ENCODE measurements around the gene SUFU.

SUFU gene

DNA sequence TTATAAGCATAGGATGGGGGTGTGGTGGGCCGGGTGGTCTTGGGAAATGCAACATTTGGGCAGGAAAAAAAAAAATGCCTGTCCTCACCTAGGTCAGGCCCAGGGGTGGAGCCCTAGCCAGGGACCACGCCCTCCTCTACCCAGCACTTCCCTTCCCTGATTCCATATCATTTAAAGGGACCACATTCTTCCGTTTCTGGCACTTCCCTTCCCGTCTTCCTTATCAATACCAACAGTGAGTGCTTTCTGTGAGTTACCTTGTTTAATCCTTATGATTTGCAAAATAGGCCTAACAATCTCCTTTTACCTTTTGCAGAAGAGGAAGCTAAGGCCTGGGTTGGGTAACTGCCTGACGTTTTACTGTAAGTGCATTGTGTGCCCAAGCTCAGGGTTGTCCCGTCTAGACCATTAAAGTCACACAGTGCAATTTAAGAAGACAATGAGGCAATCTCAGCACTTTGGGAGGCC, 35.8 kb upstream of the SUFU start:
- H3K79me1 ChIP-seq (replicated peaks; ENCODE audit: low read length, poor library complexity, severe bottlenecking), result no peaks in the 10 kb centered on the region
- no peak overlapping the region for H2BK120ac ChIP-seq (ENCODE audit: low read depth, low read length)
- H3K4me2 ChIP-seq (ENCODE audit: low read length, poor library complexity, severe bottlenecking), result no peak overlapping the region
- no peak overlapping the region for H3K18ac ChIP-seq (ENCODE audit: low read depth in 1 of 2, low read length in 2 of 2)
- no peak overlapping the region for H3K4ac ChIP-seq (ENCODE audit: low read depth in 1 of 2, low read length in 2 of 2)
- H3K27me3 ChIP-seq (ENCODE audit: control insufficient read depth in 1 of 2, insufficient read depth in 1 of 2, low read length in 2 of 2), result peaks cover 12 to 56% of the 10 kb centered on the region in 2 experiments
- H3K9me3 ChIP-seq (ENCODE audit: control insufficient read depth, low read length), result no peaks in the 10 kb centered on the region
- H4K91ac ChIP-seq (ENCODE audit: low read length), result no peak overlapping the region
- no peak overlapping the region for H3K27ac ChIP-seq (ENCODE audit: low read length, poor library complexity, severe bottlenecking)
- H2BK12ac ChIP-seq (ENCODE audit: low read length in 2 of 2), result no peak overlapping the region
- DNase-seq, result no peak
- H3K23ac ChIP-seq (ENCODE audit: low read length in 2 of 2), result no peak overlapping the region
- no peak overlapping the region for H3K14ac ChIP-seq (ENCODE audit: low read length in 2 of 2)
- no peaks in the 10 kb centered on the region for H3K36me3 ChIP-seq (ENCODE audit: control insufficient read depth in 1 of 2, insufficient read depth in 2 of 2, low read depth in 1 of 2, low read length in 2 of 2)
- no peak overlapping the region for H3K9ac ChIP-seq (ENCODE audit: low read length)
- no peak overlapping the region for H4K8ac ChIP-seq (ENCODE audit: low read length)
- no peak overlapping the region for H2BK15ac ChIP-seq (ENCODE audit: low read depth, poor library complexity, severe bottlenecking)
- H3K4me3 ChIP-seq (ENCODE audit: insufficient read depth in 1 of 2, low read depth in 1 of 2, low read length in 2 of 2), result no peak overlapping the region
- no peak overlapping the region for H2AK5ac ChIP-seq (ENCODE audit: low read length, severe bottlenecking)
- H3K4me1 ChIP-seq (ENCODE audit: control insufficient read depth, insufficient read depth, low read depth, low read length), result no peaks in the 10 kb centered on the region
- no peak overlapping the region for H2BK5ac ChIP-seq (ENCODE audit: low read depth, low read length, poor library complexity, severe bottlenecking)
- WGBS, result 76% methylated on average over 5 of the region's 6 CpGs
- no peak overlapping the region for H2AFZ ChIP-seq (ENCODE audit: low read depth, low read length)

DNA sequence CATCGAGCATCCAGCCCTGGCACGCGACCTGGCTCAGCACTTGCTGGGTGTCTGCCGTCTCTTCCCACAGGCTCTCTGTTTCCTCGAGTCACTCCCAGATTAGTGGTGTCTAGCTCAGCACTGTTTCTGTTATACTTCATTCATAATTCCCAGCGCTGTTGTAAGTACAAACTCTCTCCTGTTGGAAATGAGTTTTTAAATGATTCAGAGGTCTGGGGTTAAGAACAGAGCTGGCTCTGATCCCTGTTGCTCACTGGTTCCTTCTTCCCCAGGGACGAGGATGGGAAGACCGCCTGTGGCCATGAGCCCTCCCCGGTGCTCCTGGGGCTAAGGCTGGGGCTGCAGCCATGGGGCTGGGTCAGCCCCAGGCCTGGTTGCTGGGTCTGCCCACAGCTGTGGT, 35.1 kb upstream of the SUFU start:
- H2AFZ ChIP-seq (ENCODE audit: low read depth, low read length), result no peak overlapping the region
- 94% methylated on average over 9 of the region's 9 CpGs for WGBS

GRCh38 chr10:102470579-102471546, 32.9 kb upstream of the SUFU start:
- Histone ChIP-seq H3K4me3 (ENCODE audit: insufficient read depth in 1 of 2, low read depth in 1 of 2, low read length in 2 of 2) (no peak overlapping the region), H3K79me1 (replicated peaks; ENCODE audit: low read length, poor library complexity, severe bottlenecking) (no peaks in the 10 kb centered on the region), H2BK5ac (ENCODE audit: low read depth, low read length, poor library complexity, severe bottlenecking) (no peak overlapping the region), H3K14ac (ENCODE audit: low read length in 2 of 2) (no peak overlapping the region), H4K91ac (ENCODE audit: low read length) (no peak overlapping the region), H3K4me1 (ENCODE audit: control insufficient read depth, insufficient read depth, low read depth, low read length) (peaks cover 8% of the 10 kb centered on the region), H3K36me3 (ENCODE audit: control insufficient read depth in 1 of 2, insufficient read depth in 2 of 2, low read depth in 1 of 2, low read length in 2 of 2) (no peaks in the 10 kb centered on the region), H3K4ac (ENCODE audit: low read depth in 1 of 2, low read length in 2 of 2) (no peak overlapping the region), H3K9ac (ENCODE audit: low read length) (no peak overlapping the region), H4K8ac (ENCODE audit: low read length) (no peak overlapping the region), H2BK12ac (ENCODE audit: low read length in 2 of 2) (no peak overlapping the region), H2AK5ac (ENCODE audit: low read length, severe bottlenecking) (no peak overlapping the region), H3K27ac (ENCODE audit: low read length, poor library complexity, severe bottlenecking) (no peak overlapping the region), H2BK120ac (ENCODE audit: low read depth, low read length) (no peak overlapping the region), H2BK15ac (ENCODE audit: low read depth, poor library complexity, severe bottlenecking) (no peak overlapping the region), H3K23ac (ENCODE audit: low read length in 2 of 2) (no peak overlapping the region), H3K18ac (ENCODE audit: low read depth in 1 of 2, low read length in 2 of 2) (no peak overlapping the region), H3K27me3 (ENCODE audit: control insufficient read depth in 1 of 2, insufficient read depth in 1 of 2, low read length in 2 of 2) (peaks cover 0 to 53% of the 10 kb centered on the region in 2 experiments), H3K4me2 (ENCODE audit: low read length, poor library complexity, severe bottlenecking) (no peak overlapping the region), H3K9me3 (ENCODE audit: control insufficient read depth, low read length) (no peaks in the 10 kb centered on the region), H2AFZ (ENCODE audit: low read depth, low read length) (no peak overlapping the region)
- WGBS, result 94% methylated on average over 32 of the region's 36 CpGs
- no peak for DNase-seq

More for the DNA sequence above, 35.1 kb upstream of the SUFU start:
- no peaks in the 10 kb centered on the region for H3K9me3 ChIP-seq (ENCODE audit: control insufficient read depth, low read length)
- H2BK12ac ChIP-seq (ENCODE audit: low read length in 2 of 2), result no peak overlapping the region
- H4K8ac ChIP-seq (ENCODE audit: low read length), result no peak overlapping the region
- no peak overlapping the region for H3K4ac ChIP-seq (ENCODE audit: low read depth in 1 of 2, low read length in 2 of 2)
- peak overlapping the region; percentile 15 for H4K91ac ChIP-seq (ENCODE audit: low read length)
- H3K4me2 ChIP-seq (ENCODE audit: low read length, poor library complexity, severe bottlenecking), result no peak overlapping the region
- peaks cover 5 to 59% of the 10 kb centered on the region in 2 experiments for H3K27me3 ChIP-seq (ENCODE audit: control insufficient read depth in 1 of 2, insufficient read depth in 1 of 2, low read length in 2 of 2)
- no peaks in the 10 kb centered on the region for H3K36me3 ChIP-seq (ENCODE audit: control insufficient read depth in 1 of 2, insufficient read depth in 2 of 2, low read depth in 1 of 2, low read length in 2 of 2)
- H2BK5ac ChIP-seq (ENCODE audit: low read depth, low read length, poor library complexity, severe bottlenecking), result no peak overlapping the region
- no peaks in the 10 kb centered on the region for H3K79me1 ChIP-seq (replicated peaks; ENCODE audit: low read length, poor library complexity, severe bottlenecking)
- no peak for DNase-seq
- no peak overlapping the region for H2BK120ac ChIP-seq (ENCODE audit: low read depth, low read length)
- no peak overlapping the region for H3K4me3 ChIP-seq (ENCODE audit: insufficient read depth in 1 of 2, low read depth in 1 of 2, low read length in 2 of 2)
- H3K18ac ChIP-seq (ENCODE audit: low read depth in 1 of 2, low read length in 2 of 2), result no peak overlapping the region
- H3K23ac ChIP-seq (ENCODE audit: low read length in 2 of 2), result no peak overlapping the region
- H2AK5ac ChIP-seq (ENCODE audit: low read length, severe bottlenecking), result no peak overlapping the region
- no peak overlapping the region for H3K27ac ChIP-seq (ENCODE audit: low read length, poor library complexity, severe bottlenecking)
- H3K4me1 ChIP-seq (ENCODE audit: control insufficient read depth, insufficient read depth, low read depth, low read length), result peaks cover 2% of the 10 kb centered on the region
- H2BK15ac ChIP-seq (ENCODE audit: low read depth, poor library complexity, severe bottlenecking), result no peak overlapping the region
- no peak overlapping the region for H3K9ac ChIP-seq (ENCODE audit: low read length)
- no peak overlapping the region for H3K14ac ChIP-seq (ENCODE audit: low read length in 2 of 2)

GRCh38 chr10:102473445-102474331, 30.1 kb upstream of the SUFU start:
- Histone ChIP-seq H3K4me2 (ENCODE audit: low read length, poor library complexity, severe bottlenecking) (no peak overlapping the region), H3K27me3 (ENCODE audit: control insufficient read depth in 1 of 2, insufficient read depth in 1 of 2, low read length in 2 of 2) (peaks cover 0 to 43% of the 10 kb centered on the region in 2 experiments), H3K4ac (ENCODE audit: low read depth in 1 of 2, low read length in 2 of 2) (no peak overlapping the region), H3K9me3 (ENCODE audit: control insufficient read depth, low read length) (no peaks in the 10 kb centered on the region), H3K79me1 (replicated peaks; ENCODE audit: low read length, poor library complexity, severe bottlenecking) (no peaks in the 10 kb centered on the region), H4K91ac (ENCODE audit: low read length) (no peak overlapping the region), H2BK120ac (ENCODE audit: low read depth, low read length) (no peak overlapping the region), H2BK15ac (ENCODE audit: low read depth, poor library complexity, severe bottlenecking) (no peak overlapping the region), H3K23ac (ENCODE audit: low read length in 2 of 2) (no peak overlapping the region), H2AFZ (ENCODE audit: low read depth, low read length) (no peak overlapping the region), H3K4me3 (ENCODE audit: insufficient read depth in 1 of 2, low read depth in 1 of 2, low read length in 2 of 2) (no peak overlapping the region), H3K14ac (ENCODE audit: low read length in 2 of 2) (no peak overlapping the region), H2AK5ac (ENCODE audit: low read length, severe bottlenecking) (no peak overlapping the region), H3K36me3 (ENCODE audit: control insufficient read depth in 1 of 2, insufficient read depth in 2 of 2, low read depth in 1 of 2, low read length in 2 of 2) (peaks cover under 1 to 2% of the 10 kb centered on the region in 2 experiments), H2BK12ac (ENCODE audit: low read length in 2 of 2) (no peak overlapping the region), H3K9ac (ENCODE audit: low read length) (no peak overlapping the region), H3K4me1 (ENCODE audit: control insufficient read depth, insufficient read depth, low read depth, low read length) (peaks cover 8% of the 10 kb centered on the region), H3K27ac (ENCODE audit: low read length, poor library complexity, severe bottlenecking) (no peak overlapping the region), H2BK5ac (ENCODE audit: low read depth, low read length, poor library complexity, severe bottlenecking) (no peak overlapping the region), H3K18ac (ENCODE audit: low read depth in 1 of 2, low read length in 2 of 2) (peak overlapping the region in 1 of 2 experiments; percentile 11), H4K8ac (ENCODE audit: low read length) (no peak overlapping the region)
- 92% methylated on average over 25 of the region's 27 CpGs for WGBS
- DNase-seq, result no peak

Data from mesenchymal stem cell (in vitro differentiated cells and primary cell).